Activated CD4-positive, alpha-beta memory T cell treated with anti-CD3 and anti-CD28 coated beads, Interleukin-2, amount 10 ng/mL, durations not matched to agents 7 days and 5 days (primary cell): Measurements from ENCODE around the gene DCLK2. TPM values are rescaled to one million over a fixed set of nuclear protein-coding genes. Genes with fewer than 3 reads are reported as not detected.

ENCODE experiments used
- CTCF ChIA-PET: fragments of 350-600 bp; sonication (Branson Sonifier 250); formaldehyde crosslinking; loops from one replicate; lab custom pipeline; 2021; ENCODE audit warnings: antibody characterized with exemption, inconsistent platforms; lab: Charles Lee
- POLR2A ChIA-PET: fragments of 350-600 bp; sonication (Branson Sonifier 250); formaldehyde crosslinking; loops from one replicate; lab custom pipeline; 2021; ENCODE audit warnings: antibody characterized with exemption; lab: Charles Lee
- DNase-seq: peaks from one replicate; pipeline ENCODE4 v3.0.0-alpha.2; 2020
- H3K27ac Mint-ChIP-seq: one replicate; pipeline ENCODE4 v1.8.0; 2021; ENCODE audit warnings: mild to moderate bottlenecking, mixed read lengths
- H3K27me3 Mint-ChIP-seq: one replicate; pipeline ENCODE4 v1.8.0; 2021; ENCODE audit warnings: mixed read lengths
- H3K36me3 Mint-ChIP-seq: one replicate; pipeline ENCODE4 v1.8.0; 2021; ENCODE audit warnings: low read depth, mixed read lengths
- H3K4me1 Mint-ChIP-seq: one replicate; pipeline ENCODE4 v1.8.0; 2021; ENCODE audit warnings: mixed read lengths
- H3K4me3 Mint-ChIP-seq: one replicate; pipeline ENCODE4 v1.8.0; 2021; ENCODE audit warnings: mild to moderate bottlenecking, mixed read lengths
- H3K9me3 Mint-ChIP-seq: one replicate; pipeline ENCODE4 v1.8.0; 2021; ENCODE audit warnings: mixed read lengths
- total RNA-seq, 2 experiments: library from RNA; stranded (reverse); gene quantifications; one replicate each; pipeline ENCODE4 v1.2.3, GENCODE V29; 2021

Gene DCLK2
- total RNA-seq, 2 experiments from 2014 or later, result 0.05 to 0.08 TPM

GRCh38 chr4:150133605-150134004 lies 55.4 kb downstream of the DCLK2 start:
- H3K4me3 Mint-ChIP-seq, result no peak overlapping the region
- H3K4me1 Mint-ChIP-seq, result peaks cover 3% of the 10 kb centered on the region
- H3K36me3 Mint-ChIP-seq, result no peaks in the 10 kb centered on the region
- ChIA-PET POLR2A (no interaction called here), CTCF (no interaction called here)
- no peak for DNase-seq
- no peaks in the 10 kb centered on the region for H3K9me3 Mint-ChIP-seq
- no peak overlapping the region for H3K27ac Mint-ChIP-seq
- H3K27me3 Mint-ChIP-seq, result peaks cover 24% of the 10 kb centered on the region

GRCh38 chr4:150135134-150135772 lies 57.0 kb downstream of the DCLK2 start:
- Mint-ChIP-seq H3K27ac (no peak overlapping the region), H3K9me3 (no peaks in the 10 kb centered on the region), H3K4me1 (peaks cover 6% of the 10 kb centered on the region), H3K36me3 (no peaks in the 10 kb centered on the region), H3K4me3 (no peak overlapping the region), H3K27me3 (peaks cover 21% of the 10 kb centered on the region)
- no peak for DNase-seq
- POLR2A ChIA-PET, result no interaction called here
- CTCF ChIA-PET, result no interaction called here

GRCh38 chr4:150136036-150136435 lies 57.8 kb downstream of the DCLK2 start:
- Mint-ChIP-seq H3K36me3 (no peaks in the 10 kb centered on the region), H3K9me3 (no peaks in the 10 kb centered on the region), H3K4me1 (peaks cover 9% of the 10 kb centered on the region), H3K27ac (no peak overlapping the region), H3K27me3 (peaks cover 17% of the 10 kb centered on the region), H3K4me3 (no peak overlapping the region)
- DNase-seq, result no peak
- ChIA-PET CTCF (interaction anchor here (1.2 kb wide), 1 partner anchor 13 kb away, joined by 3 read pairs; no protein-coding TSS in a partner anchor), POLR2A (no interaction called here)

- peaks cover 17% of the 10 kb centered on the region for H3K27me3 Mint-ChIP-seq
- no peak for DNase-seq
Observed at GRCh38 chr4:150136481-150136880, 58.2 kb downstream of the DCLK2 start.

GRCh38 chr4:150139297-150139865 lies 61.1 kb downstream of the DCLK2 start:
- H3K4me3 Mint-ChIP-seq, result no peak overlapping the region
- no peaks in the 10 kb centered on the region for H3K36me3 Mint-ChIP-seq
- ChIA-PET POLR2A (no interaction called here), CTCF (no interaction called here)
- H3K4me1 Mint-ChIP-seq, result peaks cover 14% of the 10 kb centered on the region
- no peak for DNase-seq
- peaks cover 11% of the 10 kb centered on the region for H3K27me3 Mint-ChIP-seq
- no peak overlapping the region for H3K27ac Mint-ChIP-seq
- H3K9me3 Mint-ChIP-seq, result no peaks in the 10 kb centered on the region

More at GRCh38 chr4:150136481-150136880, 58.2 kb downstream of the DCLK2 start:
- Mint-ChIP-seq H3K36me3 (no peaks in the 10 kb centered on the region), H3K4me1 (peaks cover 14% of the 10 kb centered on the region), H3K9me3 (no peaks in the 10 kb centered on the region), H3K4me3 (no peak overlapping the region), H3K27ac (no peak overlapping the region)
- CTCF ChIA-PET, result interaction anchor here (1.2 kb wide), 1 partner anchor 14 kb away, joined by 3 read pairs; no protein-coding TSS in a partner anchor
- POLR2A ChIA-PET, result no interaction called here

GRCh38 chr4:150140774-150141400 lies 62.6 kb downstream of the DCLK2 start:
- H3K27me3 Mint-ChIP-seq, result peaks cover 7% of the 10 kb centered on the region
- H3K27ac Mint-ChIP-seq, result no peak overlapping the region
- ChIA-PET CTCF (no interaction called here), POLR2A (no interaction called here)
- H3K9me3 Mint-ChIP-seq, result no peaks in the 10 kb centered on the region
- no peaks in the 10 kb centered on the region for H3K36me3 Mint-ChIP-seq
- no peak overlapping the region for H3K4me3 Mint-ChIP-seq
- H3K4me1 Mint-ChIP-seq, result peaks cover 14% of the 10 kb centered on the region
- no peak for DNase-seq

GRCh38 chr4:150141756-150142155 lies 63.5 kb downstream of the DCLK2 start:
- Mint-ChIP-seq H3K9me3 (no peaks in the 10 kb centered on the region), H3K27me3 (peaks cover 7% of the 10 kb centered on the region), H3K4me1 (peaks cover 11% of the 10 kb centered on the region), H3K4me3 (no peak overlapping the region), H3K36me3 (no peaks in the 10 kb centered on the region), H3K27ac (no peak overlapping the region)
- ChIA-PET CTCF (no interaction called here), POLR2A (no interaction called here)
- no peak for DNase-seq

- CTCF ChIA-PET, result no interaction called here
- no peak for DNase-seq
- H3K27ac Mint-ChIP-seq, result no peak overlapping the region
- POLR2A ChIA-PET, result no interaction called here
- H3K4me3 Mint-ChIP-seq, result no peak overlapping the region
- H3K27me3 Mint-ChIP-seq, result peaks cover 7% of the 10 kb centered on the region
- no peaks in the 10 kb centered on the region for H3K36me3 Mint-ChIP-seq
- peaks cover 11% of the 10 kb centered on the region for H3K4me1 Mint-ChIP-seq
- H3K9me3 Mint-ChIP-seq, result no peaks in the 10 kb centered on the region
Observed at GRCh38 chr4:150142831-150143230, 64.6 kb downstream of the DCLK2 start.

- no peaks in the 10 kb centered on the region for H3K36me3 Mint-ChIP-seq
- CTCF ChIA-PET, result no interaction called here
- peaks cover 10% of the 10 kb centered on the region for H3K27me3 Mint-ChIP-seq
- no peak overlapping the region for H3K27ac Mint-ChIP-seq
- POLR2A ChIA-PET, result no interaction called here
- no peak for DNase-seq
- peaks cover 8% of the 10 kb centered on the region for H3K4me1 Mint-ChIP-seq
- H3K4me3 Mint-ChIP-seq, result no peak overlapping the region
- H3K9me3 Mint-ChIP-seq, result no peaks in the 10 kb centered on the region
Observed at GRCh38 chr4:150145090-150145945, 67.1 kb downstream of the DCLK2 start.

GRCh38 chr4:150145946-150146340 lies 67.7 kb downstream of the DCLK2 start:
- no peak overlapping the region for H3K4me3 Mint-ChIP-seq
- no peaks in the 10 kb centered on the region for H3K36me3 Mint-ChIP-seq
- H3K4me1 Mint-ChIP-seq, result peaks cover 5% of the 10 kb centered on the region
- ChIA-PET CTCF (no interaction called here), POLR2A (no interaction called here)
- H3K9me3 Mint-ChIP-seq, result no peaks in the 10 kb centered on the region
- no peak for DNase-seq
- peaks cover 10% of the 10 kb centered on the region for H3K27me3 Mint-ChIP-seq
- H3K27ac Mint-ChIP-seq, result no peak overlapping the region

- H3K9me3 Mint-ChIP-seq, result no peaks in the 10 kb centered on the region
- POLR2A ChIA-PET, result no interaction called here
- CTCF ChIA-PET, result interaction anchor here (0.6 kb wide), 2 partner anchors 597 to 717 kb away, joined by 3 to 5 read pairs; no protein-coding TSS in a partner anchor
- no peak overlapping the region for H3K27ac Mint-ChIP-seq
- peaks cover 6% of the 10 kb centered on the region for H3K27me3 Mint-ChIP-seq
- no peaks in the 10 kb centered on the region for H3K36me3 Mint-ChIP-seq
- no peak overlapping the region for H3K4me3 Mint-ChIP-seq
- no peaks in the 10 kb centered on the region for H3K4me1 Mint-ChIP-seq
- no peak for DNase-seq
Observed at GRCh38 chr4:150149381-150149780, 71.1 kb downstream of the DCLK2 start.

GRCh38 chr4:150150629-150151062 lies 72.4 kb downstream of the DCLK2 start:
- POLR2A ChIA-PET, result no interaction called here
- Mint-ChIP-seq H3K4me1 (no peaks in the 10 kb centered on the region), H3K4me3 (no peak overlapping the region), H3K9me3 (no peaks in the 10 kb centered on the region), H3K27me3 (peaks cover 3% of the 10 kb centered on the region), H3K36me3 (no peaks in the 10 kb centered on the region), H3K27ac (no peak overlapping the region)
- CTCF ChIA-PET, result no interaction called here
- DNase-seq, result no peak

- H3K4me3 Mint-ChIP-seq, result no peak overlapping the region
- no peak overlapping the region for H3K27ac Mint-ChIP-seq
- CTCF ChIA-PET, result no interaction called here
- H3K27me3 Mint-ChIP-seq, result peaks cover 3% of the 10 kb centered on the region
- no peaks in the 10 kb centered on the region for H3K4me1 Mint-ChIP-seq
- H3K9me3 Mint-ChIP-seq, result no peaks in the 10 kb centered on the region
- H3K36me3 Mint-ChIP-seq, result no peaks in the 10 kb centered on the region
- DNase-seq, result no peak
- POLR2A ChIA-PET, result no interaction called here
Observed at GRCh38 chr4:150152766-150153165, 74.5 kb downstream of the DCLK2 start.
